ENCODE results near the gene PIP5K1C.

PIP5K1C gene

DNA sequence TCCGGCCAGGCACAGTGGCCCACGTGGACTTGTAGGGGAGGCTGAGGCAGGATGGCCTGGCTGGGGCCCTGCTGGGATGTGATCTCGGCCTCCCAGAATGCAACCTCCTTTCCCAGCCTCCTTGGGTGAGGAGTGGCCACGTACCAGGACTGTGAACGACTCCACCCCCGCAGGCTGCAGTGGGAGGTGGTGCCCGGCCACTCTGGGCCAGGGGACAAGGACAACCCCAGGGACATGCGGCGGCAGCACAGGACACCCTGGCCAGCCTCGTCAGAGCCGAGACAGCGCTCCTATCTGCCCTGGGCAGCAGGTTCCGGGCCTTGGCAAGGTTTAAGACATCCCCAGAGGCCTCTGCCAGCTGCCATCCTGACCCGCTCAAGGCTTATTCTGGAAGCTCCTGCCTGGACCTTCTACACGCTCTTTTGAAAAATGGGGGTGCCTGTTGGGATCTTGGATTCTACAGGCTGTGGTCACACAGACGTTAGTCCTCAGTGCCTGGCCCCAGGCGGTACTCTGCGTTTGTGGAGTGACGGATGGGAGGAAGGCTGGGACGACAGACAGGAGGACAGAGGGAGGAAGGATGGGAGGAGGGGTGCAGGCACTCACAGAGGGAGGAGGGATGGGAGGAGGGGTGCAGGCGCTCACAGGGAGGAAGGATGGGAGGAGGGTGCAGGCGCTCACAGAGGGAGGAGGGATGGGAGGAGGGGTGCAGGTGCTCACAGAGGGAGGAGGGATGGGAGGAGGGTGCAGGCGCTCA, 53.8 kb downstream of the PIP5K1C start:
- no peak for DNase-seq (ENCODE audit: low read depth, low spot score)

DNA sequence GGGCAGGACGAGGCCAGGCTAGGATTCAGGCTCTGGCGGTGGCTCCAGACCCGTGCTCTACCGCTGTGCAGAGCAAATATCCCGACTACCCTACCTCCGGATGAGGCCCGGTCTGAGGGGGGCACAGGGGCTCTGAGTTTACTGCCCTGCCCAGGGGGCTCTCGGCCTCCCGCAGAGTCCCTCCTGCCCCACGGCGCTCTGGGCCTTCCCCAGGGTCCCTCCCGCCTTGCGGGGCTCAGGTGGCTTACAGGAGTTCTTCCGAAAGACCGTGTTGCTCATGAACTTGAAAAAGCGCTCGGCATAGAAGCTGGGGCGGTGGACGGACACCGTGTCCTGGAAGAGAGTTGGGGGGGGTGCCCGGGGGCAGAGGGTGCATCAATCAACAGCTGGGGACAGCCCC, 54.5 kb downstream of the PIP5K1C start:
- DNase-seq (ENCODE audit: low read depth, low spot score), result no peak

DNA sequence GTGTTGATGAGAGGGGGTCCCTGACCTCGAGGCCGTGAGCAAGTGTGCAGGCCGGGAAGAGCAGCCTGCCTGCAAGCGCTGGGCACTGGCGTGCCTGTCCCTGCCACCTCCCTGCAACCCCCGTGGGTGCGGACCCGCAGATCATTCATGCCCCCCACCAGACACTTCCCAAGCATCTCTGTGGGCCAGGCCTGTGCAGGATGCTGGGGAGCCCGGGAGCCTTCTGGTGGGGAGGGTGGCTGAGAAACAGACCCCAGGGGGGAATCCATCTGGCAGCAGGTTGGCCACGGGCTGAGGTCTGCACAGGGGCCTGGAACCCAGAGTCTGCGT, 55.2 kb downstream of the PIP5K1C start:
- DNase-seq (ENCODE audit: low read depth, low spot score), result no peak

DNA sequence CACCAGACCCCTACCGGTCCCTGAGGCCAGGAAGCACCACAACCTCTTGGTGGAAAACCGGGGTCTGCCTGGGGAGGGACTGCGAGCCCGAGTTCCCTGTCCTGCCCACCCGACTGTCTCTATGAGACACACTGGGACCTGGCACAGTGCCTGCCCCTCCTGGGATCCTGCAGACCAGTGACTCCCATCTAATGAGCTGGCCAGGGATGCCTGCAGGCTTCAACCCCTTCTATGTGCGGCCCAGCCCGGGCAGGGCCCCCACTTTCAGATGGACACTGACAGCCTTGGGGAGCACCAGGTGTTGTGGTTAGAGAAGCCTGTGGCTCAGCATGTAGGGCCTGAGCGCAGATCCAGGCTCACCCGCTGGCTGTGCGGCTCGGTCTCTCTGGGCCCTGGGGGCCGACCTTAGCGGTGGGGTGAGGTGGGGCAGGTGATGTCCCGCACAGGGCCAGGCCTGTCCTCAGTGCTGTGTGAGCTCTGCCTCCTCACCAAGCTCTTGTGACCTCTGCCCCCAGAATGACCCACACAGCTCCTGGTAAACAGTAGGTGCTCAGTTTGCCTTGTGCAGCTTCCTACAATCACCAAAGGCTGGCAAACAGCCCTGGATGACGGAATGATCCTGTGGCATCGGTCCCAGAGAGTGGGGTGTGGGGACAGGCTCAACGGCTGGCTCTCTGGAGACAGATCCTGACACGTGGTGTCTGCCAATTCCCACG, 55.8 kb downstream of the PIP5K1C start:
- DNase-seq (ENCODE audit: low read depth, low spot score), result no peak

DNA sequence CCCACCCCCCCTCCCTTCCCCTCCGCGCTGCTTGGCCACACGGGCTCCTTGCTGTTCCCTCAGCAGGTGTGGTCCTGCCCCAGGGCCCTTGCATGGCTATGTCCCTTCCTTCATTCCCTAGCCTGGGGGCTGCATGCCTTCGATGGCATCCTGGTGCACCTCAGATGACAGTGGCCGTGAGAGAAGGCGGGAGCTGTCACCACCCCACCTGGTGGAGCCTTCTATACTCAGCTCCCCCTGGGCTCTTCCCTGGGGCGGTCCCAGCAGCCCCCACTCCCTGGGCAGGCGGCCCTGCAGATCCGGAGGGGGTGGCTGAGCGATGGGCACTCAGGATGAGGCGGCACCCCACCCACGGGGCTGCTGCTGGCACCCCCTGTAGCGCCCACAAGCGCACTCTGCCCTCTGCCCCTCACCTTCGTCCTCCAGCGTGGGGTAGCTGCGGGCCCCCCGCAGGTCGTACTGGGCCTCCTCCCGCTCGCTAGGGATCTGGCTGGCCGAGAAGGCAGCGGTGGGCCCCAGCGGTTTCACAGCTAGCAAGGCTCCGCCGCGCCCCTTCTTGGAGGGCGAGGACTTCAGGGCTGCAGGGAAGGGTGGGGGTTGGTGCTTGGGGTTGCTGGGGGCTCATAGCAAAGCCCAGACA, 56.5 kb downstream of the PIP5K1C start:
- no peak for DNase-seq (ENCODE audit: low read depth, low spot score)

DNA sequence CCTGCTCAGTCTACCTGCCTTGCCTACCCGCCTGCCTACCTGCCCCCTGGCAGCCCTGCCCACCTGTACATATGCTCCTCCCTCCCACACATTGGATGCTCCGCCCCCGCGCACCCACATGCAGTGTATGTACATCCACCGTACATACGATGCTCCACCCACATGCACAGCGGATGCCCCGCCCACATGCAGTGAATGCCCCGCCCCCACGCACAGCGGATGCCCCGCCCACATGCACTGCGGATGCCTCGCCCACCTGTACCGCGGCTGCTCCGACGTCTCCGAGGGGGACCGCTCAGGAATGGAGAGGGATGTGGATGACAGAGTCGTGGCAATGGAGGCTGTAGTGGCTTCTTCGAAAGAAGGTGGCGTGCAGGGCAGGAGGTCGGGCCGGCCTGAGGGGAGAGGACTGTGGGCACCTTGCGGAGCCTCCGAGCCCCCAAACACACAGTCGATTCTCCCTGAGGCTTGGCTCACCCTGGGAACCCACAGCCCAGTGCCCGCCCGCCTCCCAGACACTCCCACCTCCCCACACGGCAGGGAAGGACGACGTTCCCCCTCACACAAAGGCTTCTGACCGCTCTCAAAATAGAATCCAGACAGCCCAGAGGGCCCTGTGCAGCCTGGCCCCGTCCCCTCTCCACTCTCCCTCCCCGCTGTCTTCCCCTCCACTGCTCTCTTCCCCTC, 57.1 kb downstream of the PIP5K1C start:
- DNase-seq (ENCODE audit: low read depth, low spot score), result no peak

DNA sequence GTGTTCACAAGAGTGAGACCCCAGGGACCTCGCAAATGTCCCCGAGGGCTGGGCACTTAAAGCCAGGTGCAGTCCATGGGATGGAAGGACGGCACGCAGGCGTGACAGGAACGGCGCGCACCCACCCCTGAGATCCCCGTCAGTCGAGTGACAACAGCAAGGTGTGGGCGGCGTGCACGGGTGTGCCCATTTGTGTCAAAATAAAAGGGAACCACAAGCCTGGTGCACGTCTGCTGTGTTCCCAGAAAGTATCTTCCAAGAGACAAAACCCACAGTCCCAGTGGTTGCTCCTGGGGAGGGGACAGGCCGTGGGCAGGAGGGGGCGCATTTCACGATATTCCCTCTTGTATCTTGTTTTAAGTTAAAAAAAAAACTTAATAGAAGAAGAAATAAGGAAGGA, 58.0 kb downstream of the PIP5K1C start:
- DNase-seq (ENCODE audit: low read depth, low spot score), result no peak

DNA sequence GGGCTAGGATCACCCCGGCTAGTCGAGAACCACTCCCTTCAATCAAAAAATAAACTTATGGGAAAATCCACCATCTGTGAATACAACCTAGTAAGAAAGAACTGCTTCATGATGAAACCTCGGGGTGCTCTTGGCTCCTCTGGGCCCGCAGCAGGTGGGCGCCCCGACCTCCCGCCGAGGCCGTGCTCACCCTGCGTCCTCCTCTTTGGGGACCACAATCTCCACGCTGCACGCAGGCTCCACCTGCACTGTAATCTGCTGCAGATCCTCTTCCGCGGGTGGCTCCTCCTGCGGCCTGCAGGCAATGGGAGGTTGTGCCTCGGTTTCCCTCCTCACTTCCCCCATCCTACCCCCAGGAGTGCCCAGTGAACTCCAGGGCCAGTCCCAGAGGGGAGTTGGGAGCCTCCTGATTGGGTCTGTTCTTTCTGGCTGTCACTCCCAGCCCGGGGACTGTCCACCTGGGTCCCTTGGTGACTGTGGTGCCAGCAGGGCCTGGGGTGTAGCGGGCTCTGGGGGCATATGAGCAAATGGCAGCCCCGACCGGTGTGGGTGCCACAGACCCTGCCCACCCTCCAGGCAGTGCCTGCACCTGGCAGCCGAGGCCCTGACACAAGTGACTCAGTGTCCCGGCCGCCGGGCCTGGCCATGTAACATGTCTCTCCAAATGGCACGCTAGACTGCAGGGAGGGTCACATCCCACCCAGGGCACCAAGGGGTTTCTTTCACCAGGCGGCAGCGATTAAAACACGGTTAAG, 58.6 kb downstream of the PIP5K1C start:
- no peak for DNase-seq (ENCODE audit: low read depth, low spot score)

DNA sequence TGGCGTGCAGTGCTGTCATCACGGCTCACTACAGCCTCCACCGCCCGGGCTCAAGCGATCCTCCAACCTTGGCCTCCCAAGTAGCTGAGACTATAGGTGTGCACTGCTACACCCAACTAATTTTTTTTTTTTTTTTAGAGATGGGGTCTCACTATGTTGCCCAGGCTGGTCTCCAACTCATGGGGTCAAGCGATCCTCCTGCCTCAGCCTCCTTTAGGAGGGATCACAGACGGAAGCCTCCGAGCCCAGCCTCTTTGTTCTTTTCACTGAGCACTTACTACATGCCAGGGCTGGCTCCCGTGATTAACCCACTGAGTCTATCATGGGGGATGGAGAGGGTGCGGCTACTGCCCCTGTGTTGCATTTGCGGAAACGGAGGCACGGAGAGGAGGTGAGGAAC, 60.8 kb downstream of the PIP5K1C start:
- no peak for DNase-seq (ENCODE audit: low read depth, low spot score)

DNA sequence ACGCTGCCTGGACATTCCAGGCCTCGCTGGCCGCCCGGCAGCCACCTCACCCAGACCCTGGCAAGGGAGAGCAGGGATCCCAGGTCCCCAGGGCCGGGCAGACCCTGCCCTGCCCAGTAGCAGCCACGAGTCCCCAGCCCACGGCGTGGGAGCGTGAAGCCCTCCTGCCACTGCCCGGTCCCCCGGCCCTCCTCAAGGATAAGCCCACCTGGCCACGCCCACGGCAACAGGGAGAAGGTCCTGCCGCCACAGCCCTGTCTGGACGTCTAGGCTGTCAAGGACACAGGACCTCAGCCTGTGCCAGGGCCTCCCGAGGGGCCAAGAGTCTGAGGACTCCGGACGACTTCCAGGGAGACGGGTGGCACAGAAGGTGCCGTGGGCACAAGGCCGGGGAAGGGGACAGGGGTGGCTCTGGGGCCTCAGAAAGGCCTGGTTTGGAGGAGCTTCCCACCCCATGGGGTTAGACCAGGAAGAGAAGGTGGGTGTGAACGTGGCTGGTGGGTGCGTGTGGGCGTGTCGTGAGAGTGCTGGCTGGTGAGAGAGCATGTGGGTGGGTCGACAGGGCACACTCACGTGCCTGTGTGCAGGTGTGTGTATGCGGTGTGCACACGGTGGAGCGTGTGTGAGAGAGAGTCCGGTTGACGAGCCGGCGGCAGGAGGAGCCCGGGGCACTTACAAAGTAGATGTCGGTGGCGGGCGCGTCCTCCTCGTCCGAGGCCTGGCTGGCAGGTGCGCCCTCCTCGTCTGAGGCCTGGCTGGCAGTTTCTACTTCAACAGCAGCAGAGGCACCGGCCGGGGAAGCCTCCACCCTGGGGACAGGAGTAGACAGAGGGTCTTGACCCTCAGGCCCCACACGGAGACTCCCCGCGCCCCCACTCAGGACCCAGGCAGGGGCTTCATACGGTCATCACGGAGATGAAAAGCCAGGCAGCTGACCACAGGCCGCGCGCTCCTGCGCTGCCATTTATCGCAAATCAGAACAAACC, 61.8 kb downstream of the PIP5K1C start:
- no peak for DNase-seq (ENCODE audit: low read depth, low spot score)

DNA sequence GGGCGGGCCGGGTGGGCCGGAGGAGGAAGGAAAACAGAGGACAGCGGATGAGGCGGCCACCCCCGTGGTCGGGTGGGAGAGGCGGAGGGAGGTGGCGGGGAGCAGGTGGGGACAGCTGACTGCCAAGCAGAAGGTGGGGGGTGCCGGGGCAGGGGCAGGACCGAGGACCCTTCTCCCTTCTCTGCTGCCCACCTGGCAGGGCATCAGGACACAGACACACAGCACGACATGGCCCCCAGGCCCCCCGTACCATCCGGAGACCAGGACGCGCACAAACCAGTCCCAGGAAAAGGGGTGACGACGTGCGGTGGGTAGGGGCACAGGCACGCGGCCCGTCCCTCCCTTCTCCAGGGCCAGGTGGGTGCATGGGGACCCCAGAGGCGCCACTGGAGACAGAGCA, 62.6 kb downstream of the PIP5K1C start:
- no peak for DNase-seq (ENCODE audit: low read depth, low spot score)

DNA sequence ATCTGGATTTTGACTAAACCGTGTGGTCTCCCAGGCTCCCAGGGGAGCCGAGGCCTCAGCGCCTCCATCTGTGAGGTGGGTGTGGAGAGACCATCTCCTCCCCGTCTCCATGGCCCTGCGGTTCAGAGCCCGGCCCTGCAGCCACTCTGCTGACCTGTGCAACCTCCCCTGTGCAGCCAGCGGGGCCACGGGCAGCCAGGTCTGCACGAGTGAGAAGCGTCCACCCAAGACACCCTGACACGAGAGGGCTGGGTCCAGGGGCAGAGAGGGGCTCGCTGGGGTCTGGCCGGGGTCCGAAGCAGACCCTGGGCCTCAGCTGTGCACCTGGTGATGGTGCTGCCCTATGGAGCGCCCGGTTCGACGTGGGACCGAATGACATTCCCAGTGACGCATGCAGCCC, 63.3 kb downstream of the PIP5K1C start:
- DNase-seq (ENCODE audit: low read depth, low spot score), result no peak

DNA sequence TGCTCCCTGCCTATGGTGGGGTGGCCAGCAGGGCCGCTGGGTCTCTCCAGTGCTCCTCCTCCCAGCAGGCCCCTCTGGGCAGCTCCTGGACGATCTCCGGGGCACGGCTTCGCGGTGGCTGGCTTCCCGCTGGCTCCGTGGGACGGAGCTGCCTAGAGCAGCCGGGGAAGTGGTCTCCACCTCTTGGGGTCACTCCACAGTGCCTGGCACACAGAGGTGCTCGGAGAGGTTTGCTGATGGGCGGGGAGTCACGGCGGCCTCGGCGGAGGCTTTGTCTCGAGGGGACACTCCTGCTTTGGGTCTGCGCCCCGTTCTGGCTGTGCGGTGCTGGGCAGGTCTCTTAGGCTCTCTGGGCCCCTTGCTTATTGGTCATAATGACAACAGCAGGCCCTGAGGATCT, 63.8 kb downstream of the PIP5K1C start:
- no peak for DNase-seq (ENCODE audit: low read depth, low spot score)

DNA sequence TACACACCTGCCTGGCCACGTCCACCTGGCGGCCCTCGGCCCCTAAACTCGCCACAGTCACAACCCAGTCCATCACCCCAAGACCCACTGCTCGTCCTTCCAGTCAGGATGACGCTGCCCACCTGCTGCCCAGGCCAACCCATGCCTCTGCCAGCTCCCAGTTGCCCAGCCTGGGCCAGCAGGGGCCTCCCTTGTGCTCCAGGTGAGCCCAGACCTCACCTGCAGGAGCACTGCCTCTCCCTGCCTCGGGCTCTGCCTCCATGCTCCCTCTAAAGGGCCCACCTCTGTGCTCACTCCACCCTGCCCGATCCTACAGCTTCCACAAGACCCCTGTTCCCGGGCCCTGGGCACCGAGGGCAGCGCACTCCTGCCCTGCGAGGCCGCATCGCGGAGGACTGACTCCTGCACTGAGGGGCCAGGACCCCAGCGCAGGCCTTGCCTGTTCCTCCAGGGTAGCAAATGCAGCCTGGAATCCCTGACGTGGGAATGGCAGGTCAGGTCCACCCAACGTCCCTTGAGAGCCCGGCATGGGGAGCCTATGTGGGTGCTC, 65.7 kb downstream of the PIP5K1C start:
- DNase-seq (ENCODE audit: low read depth, low spot score), result no peak

DNA sequence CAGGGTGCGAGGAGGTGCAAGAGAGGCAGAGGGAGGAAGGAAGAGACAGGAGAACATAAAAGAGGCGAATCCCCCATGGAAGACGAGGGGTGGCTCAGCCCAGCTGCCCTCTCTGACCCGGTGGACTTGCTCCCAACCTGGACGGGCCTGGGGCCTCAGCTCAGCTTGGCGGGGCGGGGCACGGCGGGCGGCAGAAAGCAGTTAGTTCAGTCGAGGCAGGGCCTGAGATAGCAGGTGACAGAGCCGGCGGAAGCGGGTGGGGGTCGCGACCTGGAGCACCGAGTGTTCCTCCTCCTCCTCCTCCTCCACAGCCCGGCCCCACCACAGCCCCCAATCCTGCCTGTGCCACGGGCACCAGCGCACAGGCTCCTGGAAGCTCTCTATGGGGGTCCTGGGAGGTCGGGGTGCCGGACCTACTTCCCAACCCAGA, 66.7 kb downstream of the PIP5K1C start:
- DNase-seq (ENCODE audit: low read depth, low spot score), result no peak

DNA sequence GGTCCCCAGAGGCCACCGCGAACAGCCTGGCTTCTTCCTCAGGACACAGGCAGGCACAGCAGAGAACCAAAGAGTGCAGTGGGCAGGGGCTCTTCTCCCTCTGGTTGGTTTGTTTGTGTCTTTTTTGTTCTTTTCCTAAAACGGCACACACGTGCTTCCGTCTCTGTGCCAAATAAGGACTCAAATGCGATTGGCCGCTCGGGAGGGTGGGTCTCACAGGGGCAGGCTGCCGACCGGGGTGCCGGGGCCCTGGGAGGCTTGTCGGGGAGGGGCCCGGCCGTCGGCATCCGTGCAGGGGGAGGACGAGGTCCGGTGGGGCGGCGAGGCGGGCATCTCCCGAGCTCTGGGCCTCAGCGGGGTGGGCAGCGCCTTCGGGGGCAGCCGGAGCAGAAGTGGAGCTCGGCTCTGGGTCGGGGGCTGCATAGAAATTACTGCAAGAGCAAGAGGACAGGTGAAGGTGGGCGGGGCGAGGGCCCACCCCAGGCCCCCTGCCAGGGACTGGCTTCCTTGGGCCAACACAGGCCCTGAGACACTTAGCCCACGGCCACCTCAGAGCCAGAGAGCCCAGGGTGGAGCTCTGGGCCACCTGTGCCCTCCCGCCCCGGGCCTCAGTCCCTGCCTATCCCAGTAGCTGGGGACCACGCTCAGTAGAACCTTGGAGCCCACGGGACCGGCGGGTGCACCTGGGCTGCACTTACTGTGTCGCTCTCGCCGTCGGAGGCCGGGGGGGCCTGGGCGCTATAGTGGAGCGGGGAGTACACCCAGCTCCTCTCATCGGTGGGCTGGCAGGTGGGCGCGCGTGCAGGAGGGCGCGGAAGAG, 67.3 kb downstream of the PIP5K1C start:
- DNase-seq (ENCODE audit: low read depth, low spot score), result no peak

DNA sequence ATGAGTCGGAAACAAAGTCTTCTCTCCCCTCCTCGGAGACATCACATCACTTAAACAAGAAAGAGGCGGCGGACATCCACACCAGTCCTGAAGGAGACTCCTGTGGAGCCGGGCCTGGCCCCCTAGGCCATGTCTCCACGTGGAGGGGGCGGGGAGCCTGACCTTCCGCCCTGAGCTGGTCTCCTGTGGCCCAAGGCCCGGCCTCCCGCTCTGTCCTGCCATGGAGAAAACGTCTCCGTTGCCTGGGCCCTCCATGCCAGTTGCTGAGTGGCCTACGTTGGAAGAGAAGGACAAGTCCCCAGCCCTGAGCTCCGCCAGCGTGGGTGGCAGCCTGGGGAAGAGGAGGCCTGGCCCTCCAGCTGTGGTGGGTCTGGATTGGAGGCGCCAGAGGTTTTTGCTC, 68.2 kb downstream of the PIP5K1C start:
- DNase-seq (ENCODE audit: low read depth, low spot score), result no peak

DNA sequence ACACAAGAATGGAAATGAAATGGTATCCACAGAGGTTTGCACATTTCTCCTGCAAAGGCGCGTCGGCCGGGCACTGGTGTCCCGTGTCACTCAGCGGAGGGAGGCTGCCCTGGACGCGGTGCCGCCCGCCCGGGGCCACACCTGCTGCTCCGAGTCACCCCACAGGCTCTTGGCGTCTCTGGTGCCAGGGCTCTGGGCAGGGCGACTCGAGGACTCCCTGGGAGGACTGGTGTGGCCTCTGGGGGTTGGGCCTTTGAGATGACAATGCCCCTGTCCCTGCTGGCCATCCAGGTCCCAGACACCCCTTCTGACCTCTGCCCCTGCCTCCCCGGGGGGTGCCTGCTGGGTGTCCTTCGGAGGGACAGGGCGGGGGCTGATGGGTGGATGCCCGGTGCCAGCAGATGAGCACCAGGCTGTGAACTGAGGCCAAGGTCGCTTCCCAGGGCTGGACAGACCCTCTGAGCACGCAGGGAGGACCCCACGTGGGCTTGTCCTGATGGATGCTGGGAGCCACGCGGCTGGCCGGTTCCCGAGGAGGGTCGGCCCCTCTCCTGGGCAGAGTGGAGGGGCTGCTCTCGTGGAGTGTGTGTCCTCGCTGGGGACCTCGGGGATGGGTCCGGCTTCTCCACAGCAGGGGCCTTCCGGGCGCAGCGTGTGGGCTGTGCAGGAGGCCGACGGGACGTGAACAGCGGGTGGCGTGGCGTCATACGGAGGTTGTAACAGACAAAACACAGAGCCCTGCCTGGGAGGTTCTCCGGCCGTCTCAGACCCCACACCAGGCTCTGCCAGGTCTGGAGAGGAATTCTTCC, 69.0 kb downstream of the PIP5K1C start:
- no peak for DNase-seq (ENCODE audit: low read depth, low spot score)

Measured in activated naive CD8-positive, alpha-beta T cell treated with anti-CD3 and anti-CD28 coated beads, Interleukin-2, amount 50 U/mL, for 16 hours (primary cell).